Activated CD4-positive, CD25-positive, alpha-beta regulatory T cell (primary cell): Measurements from ENCODE around the gene CYB561.
A peak's percentile ranks its signal among the peaks of the same experiment; 100 is the strongest.

Source experiments
- DNase-seq, 4 experiments: peaks; one replicate each; lab custom pipeline; 2025; lab: John Stamatoyannopoulos, UW

Gene CYB561

DNA sequence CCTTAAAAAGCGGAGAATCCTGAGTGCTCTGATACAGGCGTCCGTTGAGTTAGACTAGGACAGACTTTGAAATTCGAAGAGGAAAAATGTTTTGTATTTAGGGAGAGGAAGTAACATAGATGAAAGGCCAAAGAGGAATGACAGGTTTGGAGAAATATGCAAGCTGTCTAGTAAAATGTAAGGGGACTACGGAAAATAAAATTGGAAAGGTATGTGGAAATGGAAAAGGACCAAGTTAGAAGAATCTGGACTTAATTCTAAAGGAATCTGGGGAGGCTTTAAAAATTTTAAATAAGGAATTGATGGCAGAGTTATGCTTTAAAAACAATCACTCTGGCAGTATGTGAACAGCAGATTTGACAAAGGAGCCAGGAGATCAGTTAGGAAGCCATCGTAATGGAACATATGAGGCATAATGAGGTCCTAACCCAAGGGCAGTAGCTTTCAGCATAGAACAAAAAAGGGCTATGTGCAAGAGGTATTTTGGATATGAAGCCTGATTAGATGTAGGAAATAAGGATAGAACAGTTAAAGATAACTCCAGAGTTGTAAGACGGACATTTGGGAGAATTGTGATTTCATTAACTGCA is 38.3 kb downstream of the CYB561 start:
- DNase-seq: no peak

DNA sequence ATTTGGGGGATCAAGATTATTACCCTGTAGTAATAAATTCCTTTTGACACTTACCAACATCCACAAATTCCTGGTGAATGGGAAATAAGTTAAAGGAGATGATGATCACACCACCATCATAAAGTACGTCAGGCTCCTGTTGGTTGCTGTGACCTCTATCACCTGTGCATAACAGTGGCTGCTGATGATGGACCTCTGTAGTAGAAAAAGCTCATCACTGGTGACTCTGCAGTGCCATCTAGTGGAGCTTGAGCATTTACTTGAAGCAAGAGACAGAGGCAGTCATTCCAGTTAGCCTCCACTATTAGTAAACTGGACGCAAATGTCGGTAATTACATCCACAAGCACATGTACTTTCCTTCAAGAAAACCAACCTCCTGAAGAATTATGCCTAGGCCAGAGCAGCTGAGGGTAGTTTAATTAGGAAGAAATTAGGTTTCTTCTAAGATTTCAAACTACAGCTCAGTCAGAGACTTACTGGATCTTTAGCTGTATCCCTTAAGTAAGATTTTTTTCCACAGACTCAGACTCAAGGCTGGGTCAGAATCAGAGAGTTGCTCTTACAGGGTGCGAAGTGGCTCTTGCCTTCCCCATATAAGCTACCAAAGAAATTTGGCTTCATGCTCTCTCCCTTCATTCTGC is 39.3 kb downstream of the CYB561 start:
- DNase-seq: peak in 3 of 4 experiments; percentile 27 to 57 (median 33)

DNA sequence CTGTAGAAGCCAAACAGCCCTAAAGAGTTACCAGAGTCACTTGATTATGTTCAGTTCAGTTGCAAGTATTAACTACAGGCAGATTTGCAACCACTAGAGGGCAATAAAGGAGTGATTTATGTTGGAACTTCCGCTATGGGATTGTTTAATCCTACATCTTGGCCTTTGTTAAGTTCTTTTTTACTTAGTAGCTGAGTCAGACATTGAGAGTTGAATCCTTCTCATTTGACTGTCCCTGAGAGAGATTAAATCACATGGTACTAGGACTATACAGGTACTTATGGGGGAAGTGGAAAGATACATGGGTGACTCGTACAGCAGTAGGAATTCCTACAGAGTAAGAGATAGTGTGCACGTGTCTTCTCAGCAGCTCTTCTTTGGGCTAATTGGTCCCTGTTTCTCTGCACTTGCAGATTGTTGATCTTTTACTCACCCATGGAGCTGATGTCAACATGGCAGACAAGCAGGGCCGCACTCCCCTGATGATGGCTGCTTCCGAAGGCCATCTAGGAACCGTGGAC is 40.3 kb downstream of the CYB561 start:
- no peak for DNase-seq

DNA sequence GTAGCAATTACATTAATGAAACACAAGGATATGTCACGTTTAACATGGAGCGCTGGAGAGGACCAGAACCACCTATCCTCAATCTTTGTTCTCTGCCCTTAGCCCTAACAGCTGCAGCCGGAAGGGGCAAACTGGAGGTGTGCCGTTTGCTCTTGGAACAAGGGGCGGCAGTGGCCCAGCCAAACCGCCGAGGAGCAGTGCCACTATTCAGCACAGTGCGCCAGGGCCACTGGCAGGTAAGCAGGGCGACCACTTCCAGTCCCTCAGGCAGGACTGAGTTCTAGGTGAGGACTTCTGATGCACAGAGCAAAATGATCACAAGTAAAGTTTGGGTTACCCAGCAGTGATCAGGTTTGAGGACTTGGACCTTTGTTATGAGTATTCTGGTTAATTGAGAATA is 41.1 kb downstream of the CYB561 start:
- no peak for DNase-seq

DNA sequence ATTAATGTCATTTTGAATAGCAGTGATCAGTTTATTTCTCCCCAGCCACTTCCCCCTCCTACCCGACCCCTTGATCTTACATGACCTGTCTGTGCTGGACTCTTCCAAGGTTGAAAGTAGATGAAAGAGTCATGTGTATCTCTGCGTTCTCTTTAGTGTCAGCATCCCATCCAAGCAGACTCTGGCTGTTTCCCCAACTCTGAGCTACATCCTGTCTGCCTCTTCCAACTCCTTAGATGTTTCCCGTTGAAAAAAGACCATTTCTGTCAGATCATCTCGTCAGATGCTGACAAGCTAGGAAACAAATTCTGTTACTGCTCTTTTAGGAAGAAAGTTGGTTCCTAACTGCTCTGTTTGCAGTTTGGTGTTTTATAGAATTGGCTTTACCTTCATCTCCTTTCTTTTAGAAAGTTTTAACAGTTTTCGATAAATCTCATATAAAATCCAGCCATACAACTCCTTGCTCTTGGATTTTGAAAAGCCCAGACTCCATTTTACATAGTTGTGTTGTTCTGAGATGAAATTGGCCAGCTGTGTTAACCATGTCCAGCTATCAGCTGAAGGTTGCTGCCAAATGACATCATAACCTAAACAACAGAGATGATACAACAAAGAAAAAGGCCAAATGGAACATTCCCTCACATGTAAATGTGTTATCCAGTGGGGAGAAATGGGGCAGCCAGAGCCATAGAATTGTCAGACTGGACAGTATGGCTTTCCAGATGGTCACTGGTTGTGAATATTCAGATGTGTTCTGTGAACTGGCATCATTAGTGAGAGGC is 43.5 kb downstream of the CYB561 start:
- DNase-seq: no peak

DNA sequence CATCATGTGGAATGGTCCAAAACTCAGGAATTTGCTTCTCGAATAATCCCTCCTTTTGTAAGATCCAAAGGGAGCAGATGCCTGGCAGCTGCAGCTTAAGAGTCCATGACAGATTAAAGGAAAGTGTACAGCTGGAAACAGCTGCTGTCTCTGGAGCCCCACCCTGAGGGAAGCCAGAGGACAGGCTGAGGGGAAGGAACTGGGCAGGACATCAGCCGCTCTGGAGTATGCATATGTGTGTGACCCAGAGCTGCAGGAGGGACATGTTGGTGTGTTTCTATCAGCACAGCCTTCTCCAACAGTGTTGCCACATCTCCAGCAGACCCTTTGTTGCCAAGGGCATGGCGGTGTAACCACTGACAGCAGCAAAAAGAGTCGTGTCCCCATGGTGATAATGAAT is 46.2 kb downstream of the CYB561 start:
- no peak for DNase-seq

DNA sequence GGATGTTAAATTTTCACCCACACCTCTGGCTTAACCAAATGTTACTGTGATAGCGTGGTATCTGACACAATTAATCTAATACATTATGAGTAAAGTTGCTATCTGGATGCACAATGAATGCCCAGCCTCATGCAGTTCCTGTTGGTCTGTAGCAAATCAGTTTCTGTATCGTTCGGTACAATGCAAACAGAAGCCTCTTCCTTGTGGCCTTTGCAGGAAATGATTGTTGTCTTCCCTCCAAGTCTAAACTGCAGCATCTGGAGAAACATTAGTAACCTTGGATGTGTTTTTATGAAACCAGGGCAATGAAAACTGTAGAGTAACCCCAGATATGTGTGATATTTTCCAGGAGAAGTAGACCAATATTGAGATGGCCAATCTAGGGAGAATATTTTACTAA is 46.8 kb downstream of the CYB561 start:
- DNase-seq: no peak

DNA sequence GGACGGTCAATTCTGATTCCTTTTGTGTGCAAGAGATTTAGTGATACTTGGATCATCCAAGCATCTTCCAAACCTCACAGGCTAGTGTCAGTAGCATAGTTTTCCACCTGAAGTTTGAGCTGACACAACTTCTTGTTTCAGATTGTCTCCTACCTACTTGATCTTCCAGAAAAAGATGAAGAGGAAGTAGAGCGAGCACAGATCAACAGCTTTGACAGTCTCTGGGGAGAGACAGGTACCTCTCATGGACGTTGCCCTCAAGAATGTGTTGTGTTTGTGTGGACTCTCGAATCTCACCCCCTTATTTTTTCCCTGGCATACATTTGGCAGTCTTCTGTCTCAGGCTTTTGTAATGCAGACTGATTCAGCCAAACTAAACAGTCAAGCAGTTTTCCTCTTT is 47.4 kb downstream of the CYB561 start:
- DNase-seq: no peak

DNA sequence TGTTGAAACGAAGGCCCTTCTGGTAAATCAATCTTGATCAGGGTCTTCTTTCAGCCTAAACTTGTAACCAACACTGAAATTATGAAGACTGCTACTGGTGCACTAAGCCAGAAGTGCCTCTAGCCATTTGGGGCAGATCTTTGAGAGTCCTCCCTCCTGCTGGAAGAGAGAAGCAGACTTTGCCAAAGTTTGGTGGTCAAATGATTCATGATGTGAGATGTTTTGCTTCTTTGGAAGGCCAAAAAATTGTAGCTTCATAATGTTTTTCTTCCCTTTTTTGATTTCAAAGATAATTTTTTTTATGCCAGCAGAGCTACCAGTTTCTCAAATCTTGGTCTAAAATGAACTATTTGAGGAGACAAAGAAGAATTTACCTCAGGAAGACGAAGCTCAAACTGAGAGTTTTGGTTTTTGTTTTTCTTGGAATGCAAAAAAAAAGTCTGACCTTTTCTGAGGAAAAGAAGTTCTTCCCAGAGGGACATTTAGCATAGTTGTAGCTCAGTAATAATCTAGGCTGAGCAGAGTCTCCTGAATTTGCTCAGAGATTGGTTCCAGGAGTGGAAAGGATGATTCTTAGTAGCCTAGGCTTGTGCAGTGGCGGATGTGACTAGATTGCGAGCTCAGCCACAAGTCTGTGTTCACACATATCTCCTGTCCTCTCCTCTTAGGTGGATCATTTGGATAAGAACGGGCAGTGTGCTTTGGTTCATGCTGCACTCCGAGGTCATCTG is 50.9 kb downstream of the CYB561 start:
- no peak for DNase-seq

DNA sequence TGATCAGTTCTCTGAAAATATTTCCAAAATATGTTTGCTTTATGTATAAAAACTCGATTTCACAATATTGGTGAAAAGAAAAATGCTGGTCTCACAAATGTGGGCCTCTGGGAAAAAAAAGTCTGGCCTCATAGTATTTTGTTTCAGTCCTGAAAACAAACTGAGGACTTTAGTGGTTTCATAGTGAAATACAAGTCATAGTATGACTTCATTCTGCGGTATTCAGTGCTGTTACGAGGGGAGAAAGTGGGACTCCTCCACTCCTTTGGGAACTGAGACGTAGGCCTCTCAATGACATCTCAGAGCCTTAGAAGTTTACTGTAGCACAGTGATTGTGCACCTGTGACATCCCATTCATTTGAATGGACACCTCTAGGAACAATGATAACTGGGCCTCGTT is 56.0 kb downstream of the CYB561 start:
- no peak for DNase-seq

DNA sequence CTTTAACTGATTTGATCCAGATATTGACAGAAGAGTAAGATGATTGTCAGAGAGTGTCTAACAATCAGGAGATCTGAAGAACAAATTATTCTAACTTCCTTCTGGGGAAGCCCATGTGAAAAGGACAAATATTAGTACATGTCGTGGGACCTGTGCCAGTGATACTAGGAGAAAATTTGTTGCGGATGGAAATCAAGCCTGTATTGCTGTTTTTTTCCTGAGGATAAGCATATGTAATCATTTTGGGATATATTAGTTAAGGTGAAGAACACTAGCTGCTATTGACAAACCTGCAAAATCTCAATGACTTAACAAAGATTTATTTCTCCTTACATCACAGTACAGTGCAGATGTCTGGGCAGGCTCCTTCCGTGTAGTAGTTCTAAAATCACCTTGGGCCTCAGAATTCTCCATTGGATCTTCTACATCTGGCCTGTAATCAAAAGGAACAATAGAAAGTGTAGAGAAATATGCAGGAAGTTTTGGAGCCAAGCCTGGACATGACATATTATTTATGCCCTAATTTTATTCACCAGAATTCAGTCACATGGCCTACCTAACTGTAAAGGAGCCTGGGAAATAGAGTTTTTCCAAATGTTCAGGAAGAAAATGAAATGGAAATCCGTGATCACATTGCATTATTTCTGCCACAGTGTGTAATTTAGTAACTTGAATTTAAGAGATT is 58.3 kb downstream of the CYB561 start:
- no peak for DNase-seq

DNA sequence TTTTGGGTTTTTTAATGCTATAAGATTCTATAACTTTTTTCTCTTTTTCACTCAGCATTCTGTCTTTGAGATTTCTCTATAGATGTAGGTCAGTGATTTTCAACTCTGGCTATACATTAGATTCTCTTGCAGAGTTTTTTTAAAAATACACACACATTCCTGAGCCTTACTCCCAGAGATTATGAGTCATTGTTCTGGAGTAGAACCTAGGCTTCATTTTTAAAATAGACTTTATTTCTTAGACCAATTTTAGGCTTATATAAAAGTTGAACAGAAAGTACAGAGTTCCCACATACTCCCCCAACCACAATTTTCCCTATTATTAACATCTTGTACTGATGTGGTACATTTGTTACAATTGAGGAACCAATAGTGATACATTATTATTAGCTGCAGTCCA is 63.3 kb downstream of the CYB561 start:
- DNase-seq: no peak
